A549 treated with AZD9567 at 1 μM for 4 hours (cell line): ENCODE results near the gene C2orf76. TPM values are rescaled to one million over a fixed set of nuclear protein-coding genes. Genes with fewer than 3 reads are reported as not detected.

Experiments used
- total RNA-seq: library from RNA; stranded (reverse); fragments of 200-300 nt; extraction: Qiagen RNA extraction; gene quantifications from 5 replicates; pipeline ENCODE4 v1.2.3, GENCODE V29; 2022; ENCODE audit not compliant: insufficient read depth

The C2orf76 gene
- total RNA-seq: 7.6 to 12.0 TPM (median 11.5 TPM) in 5 replicates

GRCh38 chr2:119366649-119367471 is at the start of gene C2orf76, which contains the start of gene DBI:
Gene C2orf76 (minus strand): TSS chr2:119366834. CDS start chr2:119339959, 26,875 bp downstream.
Gene DBI (plus strand): TSS chr2:119366977. CDS start chr2:119367052, 75 bp downstream.

Other genes with a start within 250 kb of the C2orf76 start
- gene C1QL2, start 208.1 kb downstream of the C2orf76 start, total RNA-seq: 0.17 to 0.35 TPM (median 0.26 TPM) in 4 of 5 replicates, not detected in the other
- 42.0 to 49.0 TPM (median 44.6 TPM) in 5 replicates for gene STEAP3, start 143.0 kb downstream of the C2orf76 start, total RNA-seq
- gene DBI, start 143 bp upstream of the C2orf76 start, total RNA-seq: 391 to 531 TPM (median 404 TPM) in 5 replicates
- 1.9 to 3.3 TPM (median 2.2 TPM) in 5 replicates for gene TMEM37, start 65.0 kb upstream of the C2orf76 start, total RNA-seq
- gene SCTR, start 157.6 kb upstream of the C2orf76 start, total RNA-seq: not detected in 5 replicates
- gene CFAP221, start 177.6 kb upstream of the C2orf76 start, total RNA-seq: 0.20 to 0.42 TPM (median 0.30 TPM) in 4 of 5 replicates, not detected in the other